PFSK-1 (cell line): ENCODE measurements around the gene SLC4A3.

Source experiments
- FOXP2 ChIP-seq: optimal IDR thresholded peaks from 2 replicates; pipeline ENCODE3; 2011; ENCODE audit warnings: borderline replicate concordance, control low read depth, inconsistent platforms; ENCODE audit not compliant: insufficient read depth; ENCODE audit errors: extremely low read length, extremely low read depth
- POLR2AphosphoS5 ChIP-seq: IDR thresholded peaks from 2 replicates; pipeline ENCODE4 v1.6.1; 2012; ENCODE audit warnings: low read depth, mild to moderate bottlenecking, control low read depth, low read length, moderate library complexity
- SIN3A ChIP-seq: IDR thresholded peaks from 2 replicates; pipeline ENCODE4 v1.6.1; 2012; ENCODE audit warnings: mild to moderate bottlenecking, low read length, moderate library complexity, borderline replicate concordance; ENCODE audit not compliant: insufficient read depth
- TAF1 ChIP-seq: IDR thresholded peaks from 2 replicates; pipeline ENCODE4 v1.6.1; 2012; ENCODE audit warnings: low read length, control low read depth, borderline replicate concordance; ENCODE audit not compliant: insufficient read depth
- TF ChIP-seq, protein P1 (sequence below), 2 experiments: IDR thresholded peaks; 2 replicates each; pipeline versions ENCODE4 v1.6.1 to v1.8.0; 2011 to 2012; ENCODE audit warnings: low read depth in 2 of 2, low read length in 2 of 2, control low read depth in 1 of 2, inconsistent platforms in 1 of 2, mild to moderate bottlenecking in 1 of 2, moderate library complexity in 1 of 2; ENCODE audit not compliant: insufficient read depth in 1 of 2

Gene SLC4A3

GRCh38 chr2:219613461-219614070, 13.9 kb upstream of the SLC4A3 start:
- TF ChIP-seq POLR2AphosphoS5 (no peak), SIN3A (no peak), TAF1 (no peak), FOXP2 (no peak)
- TF ChIP-seq, protein P1, sequence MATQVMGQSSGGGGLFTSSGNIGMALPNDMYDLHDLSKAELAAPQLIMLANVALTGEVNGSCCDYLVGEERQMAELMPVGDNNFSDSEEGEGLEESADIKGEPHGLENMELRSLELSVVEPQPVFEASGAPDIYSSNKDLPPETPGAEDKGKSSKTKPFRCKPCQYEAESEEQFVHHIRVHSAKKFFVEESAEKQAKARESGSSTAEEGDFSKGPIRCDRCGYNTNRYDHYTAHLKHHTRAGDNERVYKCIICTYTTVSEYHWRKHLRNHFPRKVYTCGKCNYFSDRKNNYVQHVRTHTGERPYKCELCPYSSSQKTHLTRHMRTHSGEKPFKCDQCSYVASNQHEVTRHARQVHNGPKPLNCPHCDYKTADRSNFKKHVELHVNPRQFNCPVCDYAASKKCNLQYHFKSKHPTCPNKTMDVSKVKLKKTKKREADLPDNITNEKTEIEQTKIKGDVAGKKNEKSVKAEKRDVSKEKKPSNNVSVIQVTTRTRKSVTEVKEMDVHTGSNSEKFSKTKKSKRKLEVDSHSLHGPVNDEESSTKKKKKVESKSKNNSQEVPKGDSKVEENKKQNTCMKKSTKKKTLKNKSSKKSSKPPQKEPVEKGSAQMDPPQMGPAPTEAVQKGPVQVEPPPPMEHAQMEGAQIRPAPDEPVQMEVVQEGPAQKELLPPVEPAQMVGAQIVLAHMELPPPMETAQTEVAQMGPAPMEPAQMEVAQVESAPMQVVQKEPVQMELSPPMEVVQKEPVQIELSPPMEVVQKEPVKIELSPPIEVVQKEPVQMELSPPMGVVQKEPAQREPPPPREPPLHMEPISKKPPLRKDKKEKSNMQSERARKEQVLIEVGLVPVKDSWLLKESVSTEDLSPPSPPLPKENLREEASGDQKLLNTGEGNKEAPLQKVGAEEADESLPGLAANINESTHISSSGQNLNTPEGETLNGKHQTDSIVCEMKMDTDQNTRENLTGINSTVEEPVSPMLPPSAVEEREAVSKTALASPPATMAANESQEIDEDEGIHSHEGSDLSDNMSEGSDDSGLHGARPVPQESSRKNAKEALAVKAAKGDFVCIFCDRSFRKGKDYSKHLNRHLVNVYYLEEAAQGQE (IDR thresholded peaks at IDR 0.05; ENCODE audit: insufficient read depth in 1 of 2, low read depth in 2 of 2, low read length in 2 of 2) = no peak

DNA sequence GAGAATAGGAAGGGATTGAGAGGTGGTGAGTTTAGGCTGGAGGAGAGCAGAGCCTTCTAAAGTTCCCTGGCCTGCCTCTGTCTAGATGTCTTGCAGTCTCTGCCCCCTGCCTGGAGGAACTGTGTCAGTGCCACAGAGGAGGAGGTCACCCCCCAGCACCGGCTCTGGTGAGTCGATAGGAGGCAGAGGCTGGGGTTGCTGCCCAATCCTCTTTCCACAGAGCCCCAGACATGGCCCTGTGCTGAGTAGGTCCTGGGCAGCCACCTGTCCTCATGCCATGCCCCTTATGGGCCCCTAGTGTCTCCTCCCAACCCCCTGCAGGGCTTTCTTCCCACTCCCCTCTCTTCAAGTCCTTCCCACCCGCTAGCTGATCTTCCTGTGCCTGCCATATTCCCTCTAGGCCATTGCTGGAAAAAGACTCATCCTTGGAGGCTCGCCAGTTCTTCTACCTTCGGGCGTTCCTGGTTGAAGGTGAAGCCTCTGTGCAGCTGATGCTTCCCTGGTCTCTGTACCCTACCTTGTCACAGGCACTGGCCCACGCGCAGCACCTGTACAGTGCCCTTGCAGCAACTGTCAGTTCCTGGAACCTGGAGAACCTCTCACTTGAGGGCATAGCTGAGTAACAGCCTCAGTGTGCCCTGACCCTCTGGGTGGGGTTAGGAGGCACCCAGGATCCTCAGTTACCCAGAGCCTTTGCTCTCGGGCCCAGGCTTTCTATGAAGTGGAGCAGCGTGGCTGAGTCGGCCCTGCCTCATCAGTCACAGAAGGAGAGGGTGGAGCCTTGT, 13.2 kb upstream of the SLC4A3 start:
- TF ChIP-seq TAF1 = no peak
- no peak for TF ChIP-seq FOXP2
- TF ChIP-seq, protein P1 (IDR thresholded peaks at IDR 0.05; ENCODE audit: insufficient read depth in 1 of 2, low read depth in 2 of 2, low read length in 2 of 2) = no peak
- TF ChIP-seq SIN3A = no peak
- no peak for TF ChIP-seq POLR2AphosphoS5

- TF ChIP-seq SIN3A = no peak
- no peak for TF ChIP-seq POLR2AphosphoS5
- no peak for TF ChIP-seq FOXP2
- TF ChIP-seq TAF1 = no peak
- TF ChIP-seq, protein P1 (IDR thresholded peaks at IDR 0.05; ENCODE audit: insufficient read depth in 1 of 2, low read depth in 2 of 2, low read length in 2 of 2) = no peak
Observed at GRCh38 chr2:219615036-219615435, 12.4 kb upstream of the SLC4A3 start.

DNA sequence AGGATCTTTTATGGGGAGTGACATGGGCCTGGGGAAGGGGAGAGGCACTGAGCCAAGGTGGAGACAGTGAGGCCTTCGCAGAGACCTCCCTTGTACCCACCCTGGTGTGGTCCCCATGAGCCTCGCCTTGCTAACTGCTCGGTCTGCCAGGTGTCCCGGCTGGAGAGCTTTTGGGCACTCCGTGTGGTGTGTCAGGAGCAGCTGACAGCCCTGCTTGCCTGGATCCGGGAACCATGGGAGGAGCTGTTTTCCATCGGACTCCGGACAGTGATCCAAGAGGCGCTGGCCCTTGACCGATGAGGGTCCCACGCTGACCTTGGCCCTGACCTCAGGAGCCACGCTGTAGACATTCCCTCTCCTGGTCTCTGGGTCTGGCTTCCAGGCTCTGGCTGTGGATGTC, 11.5 kb upstream of the SLC4A3 start:
- TF ChIP-seq POLR2AphosphoS5 (no peak), SIN3A (no peak), TAF1 (no peak), FOXP2 (no peak)
- TF ChIP-seq, protein P1 (IDR thresholded peaks at IDR 0.05; ENCODE audit: insufficient read depth in 1 of 2, low read depth in 2 of 2, low read length in 2 of 2) = no peak
